Measurements from ENCODE around the gene PTPRN2. TPM values are rescaled to one million over a fixed set of nuclear protein-coding genes. Genes with fewer than 3 reads are reported as not detected.
A peak's percentile ranks its signal among the peaks of the same experiment; 100 is the strongest.

The PTPRN2 gene
- total and polyA plus RNA-seq, 9 of the 15 experiments (the other 6 are each of a cell fraction or from before 2014, with no cell fraction given) = not detected

DNA sequence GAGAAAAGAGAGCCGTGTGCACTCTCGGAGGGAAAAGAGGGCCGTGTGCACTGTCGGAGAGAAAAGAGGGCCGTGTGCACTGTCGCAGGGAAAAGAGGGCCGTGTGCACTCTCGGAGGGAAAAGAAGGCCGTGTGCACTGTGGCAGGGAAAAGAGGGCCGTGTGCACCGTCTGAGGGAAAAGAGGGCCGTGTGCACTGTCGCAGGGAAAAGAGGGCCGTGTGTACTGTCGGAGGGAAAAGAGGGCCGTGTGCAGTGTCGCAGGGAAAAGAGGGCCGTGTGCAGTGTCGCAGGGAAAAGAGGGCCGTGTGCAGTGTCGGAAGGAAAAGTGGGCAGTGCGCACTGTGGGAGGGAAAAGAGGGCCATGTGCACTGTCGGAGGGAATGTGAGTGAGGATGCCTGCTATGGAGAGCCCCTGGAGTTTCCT lies 1062.1 kb downstream of the PTPRN2 start:
- FAIRE-seq = peak; percentile 95
- H3K4me2 ChIP-seq (ENCODE audit: insufficient read depth, low read length) = peak overlapping the region; percentile 32; the same call in 1 of the 2 replicates
- intact Hi-C loops (cut with micrococcal nuclease) = no loop called here
- no peak for TF ChIP-seq PPARD (CRISPR knock-in tag; IDR thresholded peaks at IDR 0.05)
- no peak for TF ChIP-seq CSDE1 (IDR thresholded peaks at IDR 0.05)
- no peak for TF ChIP-seq SP2 (IDR thresholded peaks at IDR 0.05; ENCODE audit: extremely low read depth, low read depth, low read length, poor library complexity, severe bottlenecking)
- TF ChIP-seq CBX3 (IDR thresholded peaks at IDR 0.05; ENCODE audit: borderline replicate concordance in 1 of 2, low read length in 2 of 2) = peak in 1 of 2 experiments; percentile 63; a peak in 2 of 3 replicates
- no peak for TF ChIP-seq ZNF324 (CRISPR knock-in tag; IDR thresholded peaks at IDR 0.05)
- TF ChIP-seq, protein P1, sequence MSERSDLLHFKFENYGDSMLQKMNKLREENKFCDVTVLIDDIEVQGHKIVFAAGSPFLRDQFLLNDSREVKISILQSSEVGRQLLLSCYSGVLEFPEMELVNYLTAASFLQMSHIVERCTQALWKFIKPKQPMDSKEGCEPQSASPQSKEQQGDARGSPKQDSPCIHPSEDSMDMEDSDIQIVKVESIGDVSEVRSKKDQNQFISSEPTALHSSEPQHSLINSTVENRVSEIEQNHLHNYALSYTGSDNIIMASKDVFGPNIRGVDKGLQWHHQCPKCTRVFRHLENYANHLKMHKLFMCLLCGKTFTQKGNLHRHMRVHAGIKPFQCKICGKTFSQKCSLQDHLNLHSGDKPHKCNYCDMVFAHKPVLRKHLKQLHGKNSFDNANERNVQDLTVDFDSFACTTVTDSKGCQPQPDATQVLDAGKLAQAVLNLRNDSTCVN (CRISPR knock-in tag; IDR thresholded peaks at IDR 0.05) = no peak
- peak; percentile 92 for TF ChIP-seq ARHGAP35 (IDR thresholded peaks at IDR 0.05; ENCODE audit: partially characterized antibody)
- TF ChIP-seq XRCC4 (IDR thresholded peaks at IDR 0.05; ENCODE audit: extremely low read depth, insufficient read depth, insufficient read length) = no peak
- TF ChIP-seq, protein P2, sequence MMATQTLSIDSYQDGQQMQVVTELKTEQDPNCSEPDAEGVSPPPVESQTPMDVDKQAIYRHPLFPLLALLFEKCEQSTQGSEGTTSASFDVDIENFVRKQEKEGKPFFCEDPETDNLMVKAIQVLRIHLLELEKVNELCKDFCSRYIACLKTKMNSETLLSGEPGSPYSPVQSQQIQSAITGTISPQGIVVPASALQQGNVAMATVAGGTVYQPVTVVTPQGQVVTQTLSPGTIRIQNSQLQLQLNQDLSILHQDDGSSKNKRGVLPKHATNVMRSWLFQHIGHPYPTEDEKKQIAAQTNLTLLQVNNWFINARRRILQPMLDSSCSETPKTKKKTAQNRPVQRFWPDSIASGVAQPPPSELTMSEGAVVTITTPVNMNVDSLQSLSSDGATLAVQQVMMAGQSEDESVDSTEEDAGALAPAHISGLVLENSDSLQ (IDR thresholded peaks at IDR 0.05) = no peak; the same call in 1 of the 2 replicates
- TF ChIP-seq HMG20B (CRISPR knock-in tag; IDR thresholded peaks at IDR 0.05) = no peak
- TF ChIP-seq TBL1XR1 (IDR thresholded peaks at IDR 0.05; ENCODE audit: low read length in 2 of 2) = no peak
- TF ChIP-seq ZNF143 (CRISPR knock-in tag; IDR thresholded peaks at IDR 0.05) = no peak
- TF ChIP-seq ZNF584 (CRISPR knock-in tag; IDR thresholded peaks at IDR 0.05; ENCODE audit: low read depth) = no peak
- no peak for TF ChIP-seq ZNF785 (CRISPR knock-in tag; IDR thresholded peaks at IDR 0.05)
- TF ChIP-seq BRF1 (IDR thresholded peaks at IDR 0.05; ENCODE audit: borderline replicate concordance, extremely low read depth, insufficient read length) = no peak
- no peak for TF ChIP-seq POLR2A (conservative IDR thresholded peaks at IDR 0.05)
- no peak for TF ChIP-seq GTF2E2 (tag; IDR thresholded peaks at IDR 0.05)
- no peak for TF ChIP-seq ZNF644 (tag; IDR thresholded peaks at IDR 0.05; ENCODE audit: low read depth)
- TF ChIP-seq ZFP30 (CRISPR knock-in tag; IDR thresholded peaks at IDR 0.05; ENCODE audit: borderline replicate concordance) = no peak
- no peak for TF ChIP-seq ZFP1 (CRISPR knock-in tag; IDR thresholded peaks at IDR 0.05)
- no peak for TF ChIP-seq SNIP1 (IDR thresholded peaks at IDR 0.05; ENCODE audit: low read depth)
- TF ChIP-seq CHCHD3 (CRISPR knock-in tag; IDR thresholded peaks at IDR 0.05) = no peak
- no peak for TF ChIP-seq U2AF1 (optimal IDR thresholded peaks at IDR 0.05; ENCODE audit: low read depth, low read length)
- TF ChIP-seq DDX20 (tag; IDR thresholded peaks at IDR 0.05; ENCODE audit: low read depth) = no peak

More for the DNA sequence above, 1062.1 kb downstream of the PTPRN2 start:
- Histone ChIP-seq H4K20me1 (replicated peaks; ENCODE audit: control insufficient read depth, insufficient read depth, low read length) (0 out of 2 replicates have a peak, but pooled peaks cover 3% of the 10 kb centered on the region), H3K36me3 (ENCODE audit: control insufficient read depth, insufficient read depth, low read length) (no peaks in the 10 kb centered on the region), H3K4me3 (no peak overlapping the region), H3K4me1 (replicated peaks in 1 of 2; ENCODE audit: control insufficient read depth in 2 of 2, insufficient read depth in 2 of 2, low read length in 2 of 2) (peaks cover 2 to 27% of the 10 kb centered on the region in 2 experiments; a peak in 3 of 5 replicates), H3K9me3 (replicated peaks; ENCODE audit: control insufficient read depth, insufficient read depth, low read depth, low read length) (no peaks in the 10 kb centered on the region), H3K79me2 (ENCODE audit: control insufficient read depth, insufficient read depth, low read length) (no peaks in the 10 kb centered on the region), H3K9me1 (ENCODE audit: control insufficient read depth, insufficient read depth, low read length) (no peaks in the 10 kb centered on the region), H3K27me3 (ENCODE audit: control insufficient read depth in 2 of 2, insufficient read depth in 2 of 2, low read length in 2 of 2) (peaks cover 82 to 93% of the 10 kb centered on the region in 2 experiments), H3K27ac (ENCODE audit: extremely low read depth, low read depth, low read length) (no peak overlapping the region), H2AFZ (ENCODE audit: low read depth, low read length) (no peak overlapping the region), H3K9ac (ENCODE audit: insufficient read depth in 1 of 2, low read depth in 2 of 2, low read length in 2 of 2) (no peak overlapping the region)
- BruUV-seq (replicated peaks) = no TSS peak
- POLR2A ChIA-PET = no interaction called here
- CTCF ChIA-PET (ENCODE audit: low intra/inter-chr PET ratio) = no interaction called here
- 3% methylated on average over 13 of the region's 23 CpGs for WGBS (ENCODE audit: insufficient coverage, low coverage, missing lambda C conversion rate)
- ATAC-seq = no peak
- in situ Hi-C loops (cut with MboI) = no loop called here
- DNase-seq (ENCODE audit: extremely low read depth in 1 of 4, low spot score in 3 of 4) = peak; percentile 67 to 82 (median 72)
